GM19193 (cell line): ENCODE data around the gene C9orf152.

Experiments
- POLR2A ChIP-seq: IDR thresholded peaks from 4 replicates; pipeline ENCODE4 v1.6.1; 2011; ENCODE audit not compliant: insufficient read depth, insufficient read length; ENCODE audit errors: extremely low read depth

C9orf152 gene

DNA sequence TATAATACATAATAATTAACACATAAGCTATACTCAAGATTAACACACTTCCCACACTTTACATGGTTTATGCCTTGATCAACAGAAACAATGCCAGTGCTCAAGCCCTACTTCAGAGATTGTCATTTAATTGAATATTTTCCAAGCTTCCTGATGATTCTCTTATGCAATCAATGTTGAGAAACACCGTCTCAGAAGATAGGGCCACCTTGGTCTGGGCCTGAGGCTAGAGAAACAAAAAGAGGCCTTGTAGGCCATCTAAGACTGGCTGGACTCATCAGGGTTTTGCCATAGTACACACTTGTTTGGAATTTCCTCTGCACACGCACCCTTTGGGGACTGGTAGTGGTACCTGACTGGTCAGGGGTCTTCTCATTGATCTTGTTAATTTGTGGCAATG lies 16.3 kb downstream of the C9orf152 start:
- no peak for TF ChIP-seq POLR2A

DNA sequence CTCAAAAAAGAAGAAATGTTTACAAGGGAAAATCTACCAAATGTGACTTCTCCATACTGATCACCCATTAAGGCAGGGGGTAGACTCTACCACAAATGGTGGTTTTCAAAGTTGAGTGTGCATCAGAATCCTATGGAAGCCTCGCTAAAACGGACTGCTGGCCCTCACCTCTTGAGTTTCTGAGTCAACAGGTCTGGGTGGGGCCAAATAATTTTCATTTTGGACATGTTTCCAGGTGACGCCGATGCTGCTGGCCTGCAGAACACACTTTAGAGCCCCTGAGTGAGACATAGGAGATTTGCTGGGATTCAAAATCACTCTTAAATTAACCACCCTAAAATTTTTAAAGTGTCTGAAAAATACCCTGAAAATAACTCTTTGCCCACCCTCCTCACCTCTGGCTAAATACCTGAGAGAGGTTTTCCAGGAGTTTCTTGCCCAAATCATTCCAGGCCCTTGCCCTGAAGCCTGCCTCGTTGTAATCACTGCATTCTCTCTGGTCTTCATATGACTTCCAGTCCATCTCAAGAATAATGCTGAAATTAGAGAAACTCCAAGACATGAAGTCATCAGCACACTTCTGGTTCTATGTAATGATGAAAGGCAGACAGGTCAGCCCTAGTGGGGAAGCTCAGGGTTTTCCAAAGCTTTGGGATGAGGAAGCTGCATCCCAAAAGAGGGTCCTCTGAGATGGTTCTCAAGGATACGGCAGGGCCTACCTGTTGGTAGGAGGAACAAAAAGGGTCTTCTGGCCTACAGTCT lies 18.2 kb downstream of the C9orf152 start:
- no peak for TF ChIP-seq POLR2A

DNA sequence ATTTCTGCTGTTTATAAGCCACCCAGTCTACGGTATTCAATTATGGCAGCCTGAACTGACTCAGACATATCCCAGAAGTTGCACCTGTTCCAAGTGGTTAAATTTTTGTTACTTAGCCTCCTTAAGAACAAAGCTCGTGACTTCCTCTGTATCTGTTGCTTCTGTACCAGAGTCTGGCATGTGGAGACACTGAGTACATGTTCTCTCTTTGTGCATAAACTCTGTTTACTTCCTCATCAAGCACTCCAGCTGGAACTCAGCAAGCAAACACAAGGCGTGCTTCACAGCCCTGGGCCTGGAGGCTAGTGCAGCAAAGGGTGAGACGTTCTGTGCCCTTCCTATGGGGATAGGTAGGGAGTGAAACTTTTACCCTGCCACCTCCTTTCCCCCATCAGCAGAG lies 19.0 kb downstream of the C9orf152 start:
- TF ChIP-seq POLR2A, result no peak

DNA sequence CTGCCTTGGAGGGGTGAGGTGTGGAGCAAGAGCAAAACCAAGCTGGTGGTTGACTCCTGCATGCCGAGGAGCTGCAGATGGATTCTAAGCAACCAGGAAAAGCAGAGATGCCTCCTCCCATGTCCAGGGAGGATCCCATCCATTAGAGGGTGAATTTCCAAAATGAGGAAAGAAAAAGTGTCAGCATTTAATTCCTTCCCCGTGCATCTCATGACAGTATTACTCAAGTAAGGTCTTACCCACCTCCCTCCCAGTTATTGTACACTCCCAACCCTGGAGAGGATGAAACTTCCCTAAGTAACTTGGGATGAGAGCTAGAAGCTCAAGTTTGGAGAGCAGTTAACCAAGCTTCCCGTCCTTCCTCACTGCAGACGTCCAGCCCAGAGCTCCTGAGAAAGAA lies 19.9 kb downstream of the C9orf152 start:
- TF ChIP-seq POLR2A, result no peak

DNA sequence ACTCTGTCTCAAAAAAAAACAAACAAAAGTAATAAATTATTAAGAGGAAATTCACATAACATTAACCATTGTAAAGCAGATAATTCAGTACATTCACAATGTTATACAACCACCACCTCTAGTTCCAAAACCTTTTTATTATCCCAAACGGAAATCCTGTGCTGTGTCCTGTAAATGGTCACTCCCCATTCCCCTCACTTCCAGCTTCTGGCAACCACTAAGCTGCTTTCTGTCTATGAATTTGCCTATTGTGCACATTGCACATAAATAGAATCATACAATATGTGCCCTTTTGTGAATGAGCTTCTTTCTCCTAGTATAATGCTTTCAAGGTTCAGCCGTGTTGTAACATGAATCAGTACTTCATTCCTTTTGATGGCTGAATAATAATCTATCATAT lies 20.8 kb downstream of the C9orf152 start:
- TF ChIP-seq POLR2A, result no peak

DNA sequence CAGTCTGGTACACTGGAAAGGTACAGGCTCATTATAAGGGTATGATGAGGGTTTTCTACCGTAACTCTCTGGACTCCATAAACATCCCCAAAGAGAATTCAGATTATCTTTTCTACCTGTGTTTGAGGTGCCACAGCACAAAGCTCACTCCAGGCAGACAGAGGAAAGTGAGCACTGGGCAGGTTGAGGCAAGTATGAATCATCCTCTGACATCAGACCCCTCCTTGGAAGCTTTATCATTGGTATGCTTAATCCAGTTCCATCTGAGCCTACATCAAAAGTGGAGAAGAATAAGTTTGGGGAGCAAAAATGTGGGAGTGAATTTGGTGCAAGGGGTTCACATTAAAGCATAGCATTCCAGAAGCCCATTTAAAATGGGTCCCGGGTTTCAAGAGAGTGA lies 21.7 kb downstream of the C9orf152 start:
- no peak for TF ChIP-seq POLR2A

DNA sequence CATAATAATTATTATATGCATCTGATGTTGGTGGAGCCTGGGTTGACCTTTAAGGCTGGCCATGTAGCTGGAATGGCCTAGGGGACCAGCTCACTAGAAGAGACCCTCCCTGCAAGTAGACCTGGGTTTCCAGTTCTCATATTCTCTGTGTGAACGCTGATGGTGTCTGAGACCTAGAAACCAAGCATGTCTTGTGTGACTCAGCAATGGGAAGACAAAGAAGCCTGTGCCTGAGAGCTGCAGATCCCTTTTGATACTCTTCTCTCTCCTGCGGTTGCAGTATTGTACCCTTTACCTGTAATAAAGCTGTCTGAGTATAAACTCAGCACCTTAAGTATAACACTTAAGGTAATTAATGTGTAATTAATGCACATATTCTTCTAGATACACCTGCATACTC lies 22.2 kb downstream of the C9orf152 start:
- TF ChIP-seq POLR2A, result no peak

DNA sequence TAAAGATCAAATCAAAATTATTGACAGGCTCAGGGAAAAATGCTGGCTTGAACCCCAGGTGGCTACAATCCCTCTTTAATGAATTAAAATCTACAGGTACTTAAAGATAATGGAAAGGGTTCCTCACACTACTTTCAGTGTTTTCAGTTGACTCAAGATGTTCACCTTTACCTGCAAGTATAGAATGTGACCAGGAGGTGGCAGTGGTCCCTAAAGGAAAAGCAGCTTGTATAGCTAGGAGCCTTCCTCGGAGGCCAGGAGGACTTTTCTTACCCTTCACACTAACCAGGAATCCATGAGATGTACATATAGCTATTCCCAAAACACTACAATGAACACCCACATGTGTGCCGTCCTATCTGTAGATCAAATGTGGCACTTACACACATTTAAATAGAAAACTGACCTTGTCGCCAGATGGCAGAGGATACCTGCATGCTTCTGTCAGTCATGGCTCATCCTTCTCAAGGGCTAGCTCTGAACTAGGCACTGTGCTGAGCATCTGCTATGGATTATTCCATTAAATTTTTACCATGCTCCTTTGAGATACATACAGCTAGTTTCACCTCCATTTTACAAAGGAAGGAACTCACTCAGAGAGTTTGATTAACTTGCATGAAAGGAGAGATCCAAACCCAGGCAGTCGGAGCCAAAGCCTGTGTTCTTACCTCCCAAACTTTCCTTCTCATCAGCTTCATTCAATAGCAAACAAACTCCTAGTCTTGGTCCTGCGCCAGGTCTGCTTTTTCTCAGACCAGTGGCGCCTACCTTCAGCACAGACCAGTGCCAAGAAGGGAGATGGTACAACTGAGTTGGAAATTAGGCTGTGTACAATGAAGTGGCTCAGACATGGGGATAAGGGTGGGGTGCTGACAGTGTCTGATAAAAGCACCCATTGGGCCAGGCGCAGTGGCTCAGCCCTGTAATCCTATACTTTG lies 24.5 kb downstream of the C9orf152 start:
- TF ChIP-seq POLR2A, result no peak

DNA sequence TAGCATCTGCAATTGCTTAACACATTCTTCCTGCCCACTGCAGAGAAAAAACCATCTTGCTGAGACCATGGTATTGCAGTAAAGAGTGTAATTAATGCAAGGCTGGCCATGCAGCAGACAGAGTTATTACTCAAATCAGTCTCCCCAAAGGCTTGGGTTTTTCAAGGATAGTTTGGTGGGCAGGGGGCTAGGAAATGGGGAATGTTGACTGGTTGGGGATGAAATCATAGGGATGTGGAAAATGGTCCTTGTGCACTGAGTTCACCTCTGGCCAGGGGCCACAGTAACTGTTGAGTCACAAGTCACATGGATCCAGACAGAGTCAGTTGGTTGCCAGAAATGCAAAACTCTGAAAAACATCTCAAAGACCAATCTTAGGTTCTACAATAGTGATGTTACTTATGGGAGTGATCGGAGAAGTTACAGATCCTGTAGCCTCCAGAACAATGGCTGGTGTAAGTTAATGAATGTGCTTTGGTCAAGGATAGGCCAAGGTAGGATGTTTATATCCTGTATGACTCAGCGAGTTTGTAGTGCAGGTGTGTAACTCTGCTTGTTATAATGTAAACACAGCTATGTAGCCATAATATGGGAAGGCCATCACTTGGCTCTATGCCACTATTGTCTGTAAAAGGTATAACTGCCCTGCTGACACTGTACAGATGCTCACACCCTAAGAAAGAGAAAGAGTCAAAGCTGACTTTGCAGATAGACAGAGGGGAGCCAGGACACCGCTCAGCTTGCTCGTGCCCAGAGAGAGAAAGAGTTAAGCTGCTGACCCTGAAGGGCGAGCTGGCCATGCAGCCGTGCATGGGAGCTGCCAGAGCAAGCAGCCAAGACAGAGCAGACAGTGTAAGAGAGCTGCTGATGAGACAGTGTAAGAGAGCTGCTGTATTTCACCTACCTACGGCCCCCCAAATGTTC lies 27.2 kb downstream of the C9orf152 start:
- TF ChIP-seq POLR2A, result no peak

DNA sequence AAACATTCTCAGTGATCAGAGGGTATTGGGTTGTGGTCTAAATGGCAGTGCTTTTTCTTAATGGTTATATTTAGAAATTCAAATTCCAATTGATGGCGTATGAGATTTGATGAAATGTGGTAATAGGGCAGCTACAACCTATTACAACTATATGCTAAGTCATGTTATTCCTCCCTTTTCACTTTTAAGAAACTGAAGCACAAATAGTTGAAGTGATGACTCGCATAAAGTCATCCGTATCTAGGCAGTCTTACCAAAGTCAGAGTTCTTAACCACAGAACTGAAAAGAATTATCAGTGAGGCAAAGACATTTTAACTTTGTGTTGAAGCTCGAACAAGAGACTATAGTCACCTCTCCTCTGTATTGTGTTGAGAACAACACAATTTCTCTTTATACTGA lies 28.2 kb downstream of the C9orf152 start:
- no peak for TF ChIP-seq POLR2A

DNA sequence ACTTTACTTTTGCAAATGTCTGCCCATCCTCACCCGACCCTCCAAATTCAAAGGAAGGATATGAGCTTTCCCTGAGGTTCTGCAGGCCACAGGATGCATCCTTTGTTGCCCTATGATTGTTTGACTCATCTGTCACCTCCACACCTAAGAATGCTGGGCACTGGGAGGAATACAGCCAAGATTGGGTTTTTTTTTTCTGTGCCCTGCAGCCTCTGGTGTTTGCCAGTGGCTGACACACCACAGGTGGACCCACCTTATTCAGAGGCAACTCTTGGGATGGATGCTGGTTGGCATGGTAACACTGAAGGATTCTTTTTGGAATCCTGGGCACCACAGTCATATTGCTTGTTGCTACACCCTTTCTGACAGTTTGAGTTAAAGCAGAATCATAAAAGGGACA lies 29.7 kb downstream of the C9orf152 start:
- TF ChIP-seq POLR2A, result no peak

DNA sequence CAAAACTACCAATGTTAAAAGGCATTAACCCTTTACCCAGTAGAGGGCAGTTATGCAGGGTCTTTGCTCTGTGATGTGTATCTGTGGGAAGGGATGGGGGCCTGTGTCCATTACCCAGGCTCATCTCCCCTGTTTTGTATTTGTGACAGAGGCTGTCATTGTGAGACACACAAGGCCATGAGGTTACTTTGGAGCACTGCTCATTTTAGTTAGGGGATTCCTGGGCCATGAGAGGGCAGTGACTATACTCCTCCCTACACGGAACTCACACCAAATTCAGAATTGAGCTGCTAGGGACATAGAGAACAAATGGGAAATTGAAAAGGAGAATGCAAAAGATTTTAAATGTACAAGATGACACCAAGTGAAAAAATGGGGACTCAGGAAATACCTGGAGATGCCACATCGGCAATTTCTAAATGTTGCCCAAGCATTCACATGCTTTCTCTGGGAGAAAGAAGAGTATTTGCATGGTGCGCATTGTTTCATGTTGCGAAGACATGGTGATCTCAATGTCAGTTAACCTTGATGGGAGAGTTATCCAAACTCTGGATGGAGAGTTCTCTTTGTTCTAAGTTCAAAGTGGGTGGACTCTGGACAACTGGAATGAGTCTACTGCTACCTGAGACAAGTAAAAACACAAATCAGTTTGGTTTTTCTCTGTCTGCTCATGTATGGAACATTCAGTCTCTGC lies 32.5 kb downstream of the C9orf152 start:
- no peak for TF ChIP-seq POLR2A

DNA sequence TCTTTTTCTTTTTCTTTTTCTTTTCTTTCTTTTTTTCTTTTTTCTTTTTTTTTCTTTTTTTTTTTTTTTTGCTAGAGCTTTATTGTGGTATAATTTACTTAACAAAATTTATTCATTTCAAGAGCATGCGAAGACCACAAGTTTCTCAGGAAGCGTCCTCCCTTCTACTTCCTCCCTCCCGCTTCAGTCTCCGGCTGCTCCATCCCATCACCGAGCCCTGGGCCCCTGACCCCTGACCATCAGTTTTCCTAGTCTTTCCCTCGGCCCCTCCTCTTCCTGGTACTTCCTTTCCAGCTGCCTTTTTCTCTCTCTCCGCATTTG lies 34.7 kb downstream of the C9orf152 start:
- no peak for TF ChIP-seq POLR2A
